ENCODE data around the gene COX19.

COX19 gene

GRCh38 chr7:978049-978346 lies 2.6 kb upstream of the COX19 start:
- no peak for DNase-seq (ENCODE audit: low read depth)

GRCh38 chr7:977326-978048 lies 2.1 kb upstream of the COX19 start:
- DNase-seq (ENCODE audit: low read depth), result no peak

GRCh38 chr7:976901-977325 lies 1.6 kb upstream of the COX19 start:
- no peak for DNase-seq (ENCODE audit: low read depth)

GRCh38 chr7:975702-976473 lies 539 bp upstream of the COX19 start:
- DNase-seq (ENCODE audit: low read depth), result no peak

- DNase-seq (ENCODE audit: low read depth), result no peak
These were observed 1.2 kb downstream of the COX19 start for GRCh38 chr7:974172-974571.

GRCh38 chr7:973312-973711 lies 2.0 kb downstream of the COX19 start:
- DNase-seq (ENCODE audit: low read depth), result no peak

- DNase-seq (ENCODE audit: low read depth), result no peak
These were observed 2.6 kb downstream of the COX19 start for GRCh38 chr7:972676-973309.

GRCh38 chr7:972110-972509 lies 3.2 kb downstream of the COX19 start:
- DNase-seq (ENCODE audit: low read depth), result no peak

GRCh38 chr7:970744-971143 lies 4.6 kb downstream of the COX19 start:
- no peak for DNase-seq (ENCODE audit: low read depth)

GRCh38 chr7:969403-969802 lies 5.9 kb downstream of the COX19 start:
- DNase-seq (ENCODE audit: low read depth), result no peak

GRCh38 chr7:968205-969105 lies 6.9 kb downstream of the COX19 start:
- DNase-seq (ENCODE audit: low read depth), result no peak

GRCh38 chr7:967361-968082 lies 7.8 kb downstream of the COX19 start:
- DNase-seq (ENCODE audit: low read depth), result no peak

- DNase-seq (ENCODE audit: low read depth), result no peak
These were observed 8.9 kb downstream of the COX19 start for GRCh38 chr7:966291-967069.

GRCh38 chr7:964401-965231 lies 10.7 kb downstream of the COX19 start:
- no peak for DNase-seq (ENCODE audit: low read depth)

GRCh38 chr7:963236-964078 lies 11.9 kb downstream of the COX19 start:
- no peak for DNase-seq (ENCODE audit: low read depth)

GRCh38 chr7:962401-963081 lies 12.8 kb downstream of the COX19 start:
- DNase-seq (ENCODE audit: low read depth), result no peak

- no peak for DNase-seq (ENCODE audit: low read depth)
These were observed 13.6 kb downstream of the COX19 start for GRCh38 chr7:961546-962400.

All from HS-5 (cell line).